Activated CD8-positive, alpha-beta memory T cell treated with anti-CD3 and anti-CD28 coated beads, Interleukin-2, amount 50 U/mL, for 24 hours (primary cell): ENCODE data around the gene FERMT3.

Source experiments
- DNase-seq: peaks from one replicate; pipeline ENCODE4 v3.0.0-alpha.2; 2020; ENCODE audit errors: extremely low read depth

FERMT3 gene

DNA sequence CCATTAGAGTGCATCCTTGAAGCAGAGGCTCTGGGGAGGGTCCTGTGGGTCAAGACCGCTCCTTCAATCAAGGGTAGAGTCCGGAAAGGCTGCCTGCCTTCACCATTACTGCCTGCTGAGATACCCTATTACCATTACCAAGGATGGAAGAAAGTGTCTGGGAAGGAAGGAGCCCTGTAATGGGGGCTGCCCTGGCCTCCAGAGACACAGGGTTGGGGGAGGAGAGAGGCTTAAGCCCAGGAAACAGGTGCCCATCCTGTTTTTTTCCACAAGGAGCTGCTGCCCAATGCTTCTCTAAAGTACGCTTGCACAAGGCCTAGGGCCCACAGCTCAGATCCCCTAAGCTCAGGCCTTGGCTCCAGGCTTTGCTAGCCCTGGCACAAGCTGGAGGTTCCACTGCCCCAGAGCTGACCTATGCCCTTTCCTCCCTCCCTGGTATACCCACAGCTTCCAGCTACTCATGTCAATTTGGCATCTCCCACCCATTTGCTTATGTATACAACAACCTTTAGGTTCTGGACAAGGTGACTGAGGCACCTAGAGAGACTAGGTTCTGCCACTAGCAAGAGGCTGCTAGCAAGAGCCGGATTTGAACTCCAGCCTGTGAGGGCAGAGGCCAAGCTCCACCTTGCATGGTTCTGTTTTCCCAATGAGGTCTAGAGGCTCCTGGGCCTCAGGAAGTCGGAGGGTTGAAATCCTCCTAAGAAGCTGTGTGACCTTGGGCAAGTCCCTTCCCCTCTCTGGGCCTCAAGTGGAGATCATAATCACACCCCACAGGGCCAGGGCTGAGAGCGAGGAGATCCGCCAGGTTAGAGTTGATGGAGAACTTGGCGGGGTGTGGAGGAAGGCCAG is 43.3 kb downstream of the FERMT3 start:
- DNase-seq: no peak

DNA sequence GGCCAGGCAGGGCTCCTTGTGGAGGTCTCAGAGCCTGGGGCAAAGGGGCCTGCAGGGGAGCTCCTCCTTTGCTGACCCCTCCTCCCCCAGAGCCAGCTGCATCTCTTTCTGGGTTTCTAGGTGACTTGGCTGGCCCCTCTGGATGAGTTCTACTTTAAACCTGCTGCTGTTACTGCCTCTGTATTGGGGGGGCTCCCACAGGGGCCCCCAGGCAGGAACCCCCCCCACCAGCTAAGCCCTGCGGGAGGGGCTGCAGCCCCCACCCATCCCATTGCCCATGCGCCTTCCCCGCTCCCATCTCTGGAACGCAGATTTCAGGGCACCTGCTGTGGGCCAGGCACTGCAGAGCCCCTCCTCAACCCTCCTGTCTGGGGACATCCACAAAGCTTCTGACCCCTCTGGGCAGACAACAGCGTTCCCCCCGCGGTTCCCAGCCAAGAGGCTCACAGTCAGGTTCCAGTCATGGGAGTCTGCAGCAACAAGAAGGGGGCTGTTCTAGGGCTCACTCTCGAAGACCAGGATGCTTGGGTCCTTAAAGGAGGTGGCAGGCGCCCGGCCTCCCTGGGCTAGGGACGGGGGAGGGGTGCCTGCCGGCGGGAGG is 44.0 kb downstream of the FERMT3 start:
- DNase-seq: no peak

DNA sequence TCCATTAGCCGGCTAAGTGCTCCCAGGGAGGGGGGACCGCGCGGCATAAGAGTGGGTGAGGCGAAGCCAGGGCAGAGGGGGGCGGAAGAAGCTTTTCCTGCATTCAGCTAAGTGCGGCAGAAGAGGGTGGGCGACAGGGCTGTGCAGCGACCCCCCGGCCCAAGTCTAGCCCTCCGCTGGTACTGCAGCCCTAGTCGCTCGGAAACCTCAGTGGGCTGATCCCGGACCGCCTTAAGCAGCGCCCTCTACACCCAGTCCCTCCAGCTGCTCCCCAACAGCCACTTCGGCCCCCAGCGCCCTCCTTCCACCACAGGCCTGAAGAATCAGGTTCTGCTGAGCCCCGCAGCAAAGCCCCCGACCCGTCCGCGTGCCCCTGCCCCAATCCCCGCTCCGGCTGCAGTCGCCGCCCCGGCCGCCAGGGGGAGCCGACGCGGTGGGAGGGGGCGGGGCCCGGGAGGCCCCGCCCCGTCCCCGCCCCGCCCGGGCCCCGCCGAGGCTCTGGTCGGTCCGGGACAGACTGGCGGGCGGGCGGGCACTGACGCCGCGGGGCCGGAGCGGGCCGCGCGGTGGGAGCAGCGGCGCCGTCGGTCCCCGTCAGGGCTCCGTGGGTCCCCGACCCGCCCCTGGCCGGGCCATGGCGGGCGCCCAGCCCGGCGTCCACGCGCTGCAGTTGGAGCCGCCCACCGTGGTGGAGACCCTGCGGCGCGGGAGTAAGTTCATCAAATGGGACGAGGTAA is 44.7 kb downstream of the FERMT3 start, which contains the start of gene PLCB3:
Gene PLCB3, plus strand, starts transcription at position 515 of the 737 bp plus-strand sequence. Its CDS starts 120 bp downstream, at position 635.
- DNase-seq: no peak

DNA sequence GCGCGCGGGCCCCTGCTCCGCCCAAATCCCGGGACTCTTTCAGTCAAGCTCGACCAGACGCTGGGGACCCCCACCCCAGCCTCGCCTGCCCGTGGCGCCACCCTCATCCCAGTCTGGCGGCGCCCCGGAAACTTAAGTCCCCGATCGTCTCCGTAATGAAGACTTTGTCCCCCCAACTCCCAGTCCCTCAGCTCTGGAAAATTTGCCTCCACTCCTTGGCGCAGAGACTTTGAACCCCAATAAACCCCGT is 45.2 kb downstream of the FERMT3 start:
- DNase-seq: no peak

DNA sequence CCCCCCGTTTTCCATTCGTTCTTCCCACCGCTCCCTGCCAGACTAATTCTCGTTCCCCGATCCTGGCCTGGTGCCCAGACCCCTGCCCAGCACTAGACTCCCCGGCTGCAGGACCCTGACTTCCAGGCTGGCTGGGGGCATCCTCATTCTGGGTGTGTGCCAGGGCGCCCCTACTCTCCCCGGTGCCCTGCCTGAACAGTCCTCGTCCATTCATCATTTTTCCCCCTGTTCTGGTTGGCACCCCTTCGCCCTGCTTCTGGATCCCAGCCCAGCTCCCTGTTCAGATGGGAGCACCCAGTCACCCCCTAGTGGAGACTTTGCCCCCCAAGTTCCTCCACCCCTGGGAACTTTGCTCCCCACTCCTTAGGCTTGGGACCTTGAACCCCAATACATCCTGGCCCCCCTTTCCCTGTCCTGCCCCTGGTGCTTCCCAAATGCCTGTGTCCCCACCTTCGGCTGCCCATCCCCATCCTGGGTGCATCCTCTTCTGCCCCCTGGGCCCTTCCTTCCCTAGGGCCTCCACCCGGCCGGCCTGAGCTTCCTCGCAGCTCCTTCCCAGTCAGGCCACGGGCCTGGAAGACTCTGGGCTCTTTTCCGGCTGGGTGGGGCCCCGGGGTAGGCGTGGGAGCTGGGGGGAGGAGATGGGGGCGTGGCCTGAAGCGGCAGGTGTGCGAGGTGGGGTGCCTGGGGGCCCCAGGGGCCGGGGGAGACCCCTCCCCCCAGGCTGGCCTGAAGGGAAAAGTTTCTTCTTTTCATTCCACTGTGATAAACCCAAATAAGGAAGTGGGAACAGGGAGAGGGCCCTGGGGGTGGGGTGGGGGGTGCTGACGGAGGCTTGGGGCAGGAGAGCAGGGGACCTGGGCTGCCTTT is 45.7 kb downstream of the FERMT3 start:
- DNase-seq: no peak

DNA sequence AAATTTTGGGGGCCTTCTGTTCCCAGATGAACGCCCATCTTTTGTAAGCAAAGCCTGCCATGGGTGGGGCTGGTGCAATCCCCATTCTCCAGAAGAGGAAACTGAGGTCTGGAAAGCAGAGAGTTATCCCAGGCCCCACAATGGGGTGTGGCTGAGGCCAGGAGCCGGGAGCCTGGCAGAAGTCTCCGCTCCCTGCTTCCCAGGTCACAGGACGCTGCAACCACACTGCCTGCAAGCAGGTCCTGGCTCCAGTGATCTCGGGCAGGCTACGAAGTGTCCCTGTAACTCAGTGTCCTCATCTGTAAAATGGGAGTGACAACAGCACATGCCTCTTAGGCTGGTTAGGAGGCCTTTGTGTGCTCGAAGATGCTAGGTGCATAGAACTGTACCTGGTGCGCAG is 46.5 kb downstream of the FERMT3 start:
- DNase-seq: no peak

DNA sequence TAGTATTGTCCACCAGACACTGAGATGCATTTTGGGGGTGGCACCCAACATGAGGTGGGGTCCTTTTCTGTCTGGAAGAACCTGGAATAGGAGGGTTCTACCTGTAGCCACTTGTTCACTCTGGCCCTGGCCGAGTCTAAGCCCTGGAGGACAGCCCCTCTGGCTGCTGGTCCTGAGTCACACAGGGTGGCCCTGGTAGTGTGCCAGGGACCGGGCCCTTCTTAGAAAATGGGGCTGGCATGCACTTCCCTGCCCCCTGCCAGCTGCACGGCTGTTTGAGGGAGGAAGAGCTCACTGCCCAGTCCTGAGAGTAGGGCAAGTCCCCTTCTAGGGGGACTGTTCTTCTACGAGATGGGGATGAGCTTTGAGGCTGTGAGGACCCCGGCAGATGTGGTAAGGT is 47.0 kb downstream of the FERMT3 start:
- DNase-seq: no peak

DNA sequence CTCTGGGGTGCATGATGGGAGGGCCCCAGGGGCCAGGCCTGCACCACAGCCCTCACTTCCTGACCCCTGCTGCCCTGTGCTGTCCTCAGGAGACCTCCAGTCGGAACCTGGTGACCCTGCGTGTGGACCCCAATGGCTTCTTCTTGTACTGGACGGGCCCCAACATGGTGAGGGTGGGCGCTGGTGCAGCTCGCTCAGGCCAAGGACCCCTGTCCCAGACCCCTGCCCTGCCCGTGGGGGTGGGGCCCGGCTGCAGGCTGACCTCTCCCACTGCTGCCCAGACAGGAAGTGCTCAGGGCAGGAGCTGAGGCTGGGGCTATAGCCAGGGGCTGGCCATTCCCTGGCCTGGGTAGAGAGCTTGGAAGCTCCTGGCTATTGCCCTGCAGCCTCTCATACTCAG is 47.8 kb downstream of the FERMT3 start:
- no peak for DNase-seq

DNA sequence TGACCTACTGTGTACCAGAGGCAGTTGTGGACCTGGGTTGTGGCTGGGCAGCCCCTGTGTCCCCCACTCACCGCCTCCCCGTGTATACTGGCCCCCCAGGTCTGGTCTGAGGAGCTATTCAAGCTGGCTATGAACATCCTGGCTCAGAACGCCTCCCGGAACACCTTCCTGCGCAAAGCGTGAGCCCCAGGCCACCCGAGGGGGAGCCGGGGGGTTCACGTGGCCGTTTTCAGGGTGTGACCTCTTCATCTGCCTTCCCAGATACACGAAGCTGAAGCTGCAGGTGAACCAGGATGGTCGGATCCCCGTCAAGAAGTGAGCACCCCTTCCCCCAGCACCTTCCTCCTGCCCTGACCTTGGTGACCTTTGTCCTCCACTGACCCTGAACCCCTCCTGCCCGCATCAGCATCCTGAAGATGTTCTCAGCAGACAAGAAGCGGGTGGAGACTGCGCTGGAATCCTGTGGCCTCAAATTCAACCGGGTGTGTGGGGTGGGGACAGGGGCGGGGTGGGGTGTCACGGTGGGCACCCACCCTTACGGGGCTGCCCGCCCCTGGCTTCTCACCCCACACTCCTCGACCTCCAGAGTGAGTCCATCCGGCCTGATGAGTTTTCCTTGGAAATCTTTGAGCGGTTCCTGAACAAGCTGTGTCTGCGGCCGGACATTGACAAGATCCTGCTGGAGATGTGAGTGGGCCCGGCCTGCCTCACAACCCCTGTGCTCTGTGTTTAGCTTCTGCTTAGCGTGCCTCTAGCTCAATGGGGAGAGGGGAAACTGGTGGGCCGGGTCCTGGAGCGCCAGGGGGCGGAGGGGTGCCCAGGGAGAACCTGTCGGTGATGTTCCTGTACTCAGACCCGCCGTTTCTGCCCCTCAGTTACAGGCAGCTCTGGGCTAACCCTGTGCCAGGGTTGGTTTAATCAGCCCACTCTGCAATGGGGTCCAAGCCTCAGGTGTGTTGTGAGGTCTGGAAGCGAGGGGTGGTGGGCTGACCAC is 48.9 kb downstream of the FERMT3 start:
- no peak for DNase-seq

DNA sequence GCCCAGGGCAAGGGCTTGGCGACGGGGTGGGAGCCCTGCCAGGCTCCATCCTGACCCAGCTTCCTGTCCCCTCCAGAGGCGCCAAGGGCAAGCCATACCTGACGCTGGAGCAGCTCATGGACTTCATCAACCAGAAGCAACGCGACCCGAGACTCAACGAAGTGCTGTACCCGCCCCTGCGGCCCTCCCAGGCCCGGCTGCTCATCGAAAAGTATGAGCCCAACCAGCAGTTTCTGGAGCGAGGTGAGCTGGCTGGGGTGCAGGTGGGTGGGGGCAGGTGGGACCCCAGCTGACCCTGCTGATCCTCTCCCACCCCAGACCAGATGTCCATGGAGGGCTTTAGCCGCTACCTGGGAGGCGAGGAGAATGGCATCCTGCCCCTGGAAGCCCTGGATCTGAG is 49.8 kb downstream of the FERMT3 start:
- no peak for DNase-seq

DNA sequence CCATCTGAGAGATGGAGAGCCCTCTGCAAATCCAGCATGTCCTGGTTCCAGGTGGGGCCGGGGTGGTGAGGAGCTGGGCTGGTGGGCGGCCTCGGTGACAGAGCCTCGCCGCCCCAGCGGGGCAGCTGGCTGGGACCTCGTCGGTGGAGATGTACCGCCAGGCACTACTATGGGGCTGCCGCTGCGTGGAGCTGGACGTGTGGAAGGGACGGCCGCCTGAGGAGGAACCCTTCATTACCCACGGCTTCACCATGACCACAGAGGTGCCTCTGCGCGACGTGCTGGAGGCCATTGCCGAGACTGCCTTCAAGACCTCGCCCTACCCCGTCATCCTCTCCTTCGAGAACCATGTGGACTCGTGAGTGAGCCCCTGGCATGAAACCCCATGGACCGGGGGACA is 51.8 kb downstream of the FERMT3 start:
- no peak for DNase-seq

DNA sequence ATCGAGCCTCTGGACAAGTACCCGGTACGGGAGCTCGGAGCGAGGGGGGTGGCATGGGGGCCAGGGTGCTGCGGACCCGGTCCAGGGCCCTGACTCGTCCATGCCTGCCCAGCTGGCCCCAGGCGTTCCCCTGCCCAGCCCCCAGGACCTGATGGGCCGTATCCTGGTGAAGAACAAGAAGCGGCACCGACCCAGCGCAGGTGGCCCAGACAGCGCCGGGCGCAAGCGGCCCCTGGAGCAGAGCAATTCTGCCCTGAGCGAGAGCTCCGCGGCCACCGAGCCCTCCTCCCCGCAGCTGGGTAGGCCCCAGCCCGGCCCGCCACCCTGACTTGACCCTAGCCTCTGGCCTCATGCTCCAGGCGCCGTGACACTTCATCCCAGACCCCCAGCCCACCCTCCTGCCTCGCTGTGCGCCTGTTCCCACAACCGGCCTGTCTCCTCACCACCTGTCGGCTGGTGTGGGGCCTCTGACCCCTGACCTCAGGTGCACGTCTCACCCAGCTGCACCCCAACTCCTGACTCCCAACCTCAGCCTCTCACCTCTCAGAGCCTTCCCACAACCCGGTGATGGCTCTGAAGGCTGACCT is 52.5 kb downstream of the FERMT3 start:
- DNase-seq: no peak

DNA sequence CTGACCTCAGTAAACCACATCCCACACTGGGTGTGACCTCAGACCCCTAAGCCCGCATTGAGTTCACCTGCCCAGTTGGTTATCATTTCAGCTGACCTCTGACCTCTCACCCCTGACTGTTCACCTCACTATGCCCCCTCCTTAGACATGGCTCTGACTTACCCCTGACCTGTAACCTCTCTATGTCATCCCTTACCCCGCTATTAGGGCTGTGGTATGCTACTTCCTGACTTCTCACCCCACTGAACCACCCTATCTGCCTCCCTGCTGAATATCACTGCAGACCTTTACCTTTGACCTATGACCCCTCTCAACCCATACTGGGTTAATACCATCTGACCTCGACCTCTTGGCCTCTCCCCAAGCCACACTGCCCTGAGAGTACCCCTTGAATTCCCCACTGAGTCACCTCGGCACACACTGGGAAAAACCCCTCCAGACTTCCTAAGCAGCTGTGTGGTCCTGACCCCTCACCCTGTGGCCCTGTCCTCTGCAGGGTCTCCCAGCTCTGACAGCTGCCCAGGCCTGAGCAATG is 53.1 kb downstream of the FERMT3 start:
- DNase-seq: no peak

DNA sequence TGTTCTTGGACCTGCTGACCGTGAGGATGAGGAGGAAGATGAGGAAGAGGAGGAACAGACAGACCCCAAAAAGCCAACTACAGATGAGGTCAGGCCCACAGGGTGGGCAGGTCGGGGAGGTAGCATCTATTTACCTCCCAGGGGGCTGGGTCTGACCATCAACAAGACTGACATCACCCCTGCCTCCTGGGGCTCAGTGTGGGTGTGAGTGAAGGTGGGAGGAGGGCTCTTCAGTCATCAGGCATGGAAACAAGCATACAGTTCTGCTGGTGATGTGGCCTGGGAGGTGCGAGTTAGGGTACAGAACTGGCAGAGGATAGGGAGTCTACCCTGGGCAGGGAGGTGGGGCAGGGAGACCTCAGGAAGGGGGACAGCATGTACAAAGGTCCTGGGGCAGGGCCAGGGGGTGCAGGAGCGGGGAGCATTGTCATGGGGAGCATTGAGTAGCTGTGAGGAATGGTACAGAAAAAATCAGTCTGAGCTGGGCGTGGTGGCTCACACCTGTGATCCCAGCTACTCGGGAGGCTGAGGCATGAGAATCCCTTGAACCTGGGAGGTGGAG is 53.7 kb downstream of the FERMT3 start:
- DNase-seq: no peak

DNA sequence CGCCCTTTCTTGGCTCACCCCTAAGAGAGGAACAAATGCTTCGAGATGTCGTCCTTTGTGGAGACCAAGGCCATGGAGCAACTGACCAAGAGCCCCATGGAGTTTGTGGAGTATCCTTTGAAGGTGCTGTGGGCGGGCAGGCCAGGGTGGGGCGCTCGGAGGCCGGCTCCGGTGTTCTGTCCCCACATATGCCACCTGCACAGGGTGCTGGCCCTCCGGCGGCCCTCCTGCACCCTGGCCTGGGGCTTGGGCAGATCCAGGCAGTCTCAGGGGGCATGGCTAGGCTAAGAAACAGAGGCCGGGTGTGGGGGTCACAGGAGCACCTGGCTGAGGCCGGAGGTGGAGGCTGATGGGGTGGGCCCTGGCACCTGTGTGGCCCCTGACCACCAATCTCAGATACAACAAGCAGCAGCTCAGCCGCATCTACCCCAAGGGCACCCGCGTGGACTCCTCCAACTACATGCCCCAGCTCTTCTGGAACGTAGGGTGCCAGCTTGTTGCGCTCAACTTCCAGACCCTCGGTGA is 55.1 kb downstream of the FERMT3 start:
- DNase-seq: no peak

DNA sequence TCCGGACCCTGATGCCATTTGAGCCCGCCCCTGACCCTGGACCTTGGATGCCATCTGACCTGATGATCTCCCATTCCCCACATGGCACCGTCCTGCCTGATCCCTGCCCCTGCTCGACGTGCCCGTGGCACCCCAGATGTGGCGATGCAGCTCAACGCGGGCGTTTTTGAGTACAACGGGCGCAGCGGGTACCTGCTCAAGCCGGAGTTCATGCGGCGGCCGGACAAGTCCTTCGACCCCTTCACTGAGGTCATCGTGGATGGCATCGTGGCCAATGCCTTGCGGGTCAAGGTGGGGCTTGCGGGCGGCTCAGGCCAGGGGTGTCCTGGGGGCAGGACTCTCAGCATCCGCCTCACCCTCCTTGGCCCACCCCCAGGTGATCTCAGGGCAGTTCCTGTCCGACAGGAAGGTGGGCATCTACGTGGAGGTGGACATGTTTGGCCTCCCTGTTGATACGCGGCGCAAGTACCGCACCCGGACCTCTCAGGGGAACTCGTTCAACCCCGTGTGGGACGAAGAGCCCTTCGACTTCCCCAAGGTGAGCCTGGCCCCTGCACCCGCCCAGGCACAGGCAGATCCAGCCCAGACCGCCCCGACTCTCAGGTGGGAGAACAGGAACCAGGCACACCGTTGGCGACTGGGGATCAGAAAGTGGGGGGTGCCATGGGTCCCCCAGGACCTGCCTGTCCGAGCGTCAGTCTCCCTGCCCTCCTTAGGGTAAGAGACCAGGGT is 55.9 kb downstream of the FERMT3 start:
- DNase-seq: no peak

DNA sequence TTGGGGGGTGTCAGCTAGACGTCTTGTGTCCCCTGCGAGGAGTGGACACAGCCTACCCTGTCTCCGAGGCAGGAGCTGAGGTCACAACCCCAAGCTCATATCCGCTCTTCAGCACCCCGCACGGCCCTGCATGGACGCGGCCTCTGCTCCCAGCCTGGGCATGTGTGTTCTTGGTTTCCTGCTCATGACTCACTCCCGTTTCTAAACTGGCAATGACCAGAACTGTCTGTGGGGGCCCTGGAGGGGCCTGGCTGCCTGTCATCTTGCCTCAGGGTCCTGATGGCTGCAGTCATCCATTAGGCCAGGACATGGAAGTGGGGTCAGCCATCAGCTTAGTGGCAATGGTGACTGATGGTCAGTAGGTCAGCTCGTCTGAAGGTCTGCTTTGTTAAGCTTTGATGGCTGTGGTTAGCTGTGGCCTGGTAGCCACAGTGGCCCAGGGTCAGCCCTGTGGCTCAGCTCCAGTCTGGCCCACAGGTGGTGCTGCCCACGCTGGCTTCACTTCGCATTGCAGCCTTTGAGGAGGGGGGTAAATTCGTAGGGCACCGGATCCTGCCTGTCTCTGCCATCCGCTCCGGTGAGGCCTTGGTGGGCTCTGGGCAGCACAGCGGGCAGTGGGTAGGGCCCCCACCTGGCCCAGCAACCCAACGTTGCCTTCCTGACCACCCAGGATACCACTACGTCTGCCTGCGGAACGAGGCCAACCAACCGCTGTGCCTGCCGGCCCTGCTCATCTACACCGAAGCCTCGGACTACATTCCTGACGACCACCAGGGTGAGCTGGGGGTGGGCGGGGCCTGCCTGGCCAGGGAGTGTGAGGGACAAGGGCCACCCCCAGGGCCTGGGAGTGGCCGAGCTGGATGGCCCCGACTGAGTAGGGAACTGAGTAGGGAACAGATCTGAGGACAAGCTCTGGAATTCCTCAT is 56.8 kb downstream of the FERMT3 start:
- DNase-seq: no peak

DNA sequence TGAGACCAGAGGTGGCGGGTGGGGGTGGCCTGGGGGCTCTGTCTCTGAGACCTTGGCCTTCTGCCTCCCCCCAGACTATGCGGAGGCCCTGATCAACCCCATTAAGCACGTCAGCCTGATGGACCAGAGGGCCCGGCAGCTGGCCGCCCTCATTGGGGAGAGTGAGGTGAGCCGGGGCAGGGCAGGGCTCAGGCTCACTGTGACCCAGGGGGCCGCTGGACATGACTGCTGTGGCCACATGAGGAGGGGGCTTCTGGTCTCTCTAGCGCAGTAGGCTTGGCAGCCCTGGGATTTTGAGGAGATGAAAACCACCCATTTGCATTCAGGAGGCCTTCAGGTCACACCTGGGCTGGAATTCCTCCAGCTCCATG is 57.4 kb downstream of the FERMT3 start:
- DNase-seq: no peak
